GM10266 (cell line): ENCODE data around the gene SMU1.

ENCODE experiments used
- DNase-seq: peaks from one replicate; pipeline ENCODE4 v3.0.0; 2012; ENCODE audit errors: extremely low spot score
- TF ChIP-seq, protein P1 (sequence below): IDR thresholded peaks from 2 replicates; pipeline ENCODE4 v1.5.1; 2012; ENCODE audit warnings: mild to moderate bottlenecking, low read depth; ENCODE audit not compliant: control insufficient read depth, insufficient read depth; ENCODE audit errors: missing control alignments

SMU1 gene

GRCh38 chr9:33044162-33044673, 32.3 kb downstream of the SMU1 start:
- TF ChIP-seq, protein P1, sequence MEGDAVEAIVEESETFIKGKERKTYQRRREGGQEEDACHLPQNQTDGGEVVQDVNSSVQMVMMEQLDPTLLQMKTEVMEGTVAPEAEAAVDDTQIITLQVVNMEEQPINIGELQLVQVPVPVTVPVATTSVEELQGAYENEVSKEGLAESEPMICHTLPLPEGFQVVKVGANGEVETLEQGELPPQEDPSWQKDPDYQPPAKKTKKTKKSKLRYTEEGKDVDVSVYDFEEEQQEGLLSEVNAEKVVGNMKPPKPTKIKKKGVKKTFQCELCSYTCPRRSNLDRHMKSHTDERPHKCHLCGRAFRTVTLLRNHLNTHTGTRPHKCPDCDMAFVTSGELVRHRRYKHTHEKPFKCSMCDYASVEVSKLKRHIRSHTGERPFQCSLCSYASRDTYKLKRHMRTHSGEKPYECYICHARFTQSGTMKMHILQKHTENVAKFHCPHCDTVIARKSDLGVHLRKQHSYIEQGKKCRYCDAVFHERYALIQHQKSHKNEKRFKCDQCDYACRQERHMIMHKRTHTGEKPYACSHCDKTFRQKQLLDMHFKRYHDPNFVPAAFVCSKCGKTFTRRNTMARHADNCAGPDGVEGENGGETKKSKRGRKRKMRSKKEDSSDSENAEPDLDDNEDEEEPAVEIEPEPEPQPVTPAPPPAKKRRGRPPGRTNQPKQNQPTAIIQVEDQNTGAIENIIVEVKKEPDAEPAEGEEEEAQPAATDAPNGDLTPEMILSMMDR = no peak
- DNase-seq = peak; percentile 79

DNA sequence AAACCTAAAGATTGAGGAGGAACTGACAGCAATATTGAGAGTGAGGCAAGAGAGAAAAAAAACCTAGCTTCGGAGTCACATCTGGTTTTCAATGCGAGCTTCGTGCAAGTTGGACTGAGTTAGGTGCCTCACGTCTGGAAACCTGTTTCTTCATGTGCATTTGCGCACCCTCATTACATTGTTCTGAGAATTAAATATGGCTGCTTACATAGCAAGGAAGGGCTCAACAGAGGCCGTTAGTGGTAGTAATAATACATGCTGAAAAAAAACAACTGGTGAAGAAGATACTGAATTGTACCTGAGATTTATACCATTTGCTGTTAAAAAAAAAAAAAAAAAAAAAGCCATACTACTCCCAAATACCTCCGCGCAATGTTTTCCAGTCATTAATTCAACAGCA, 32.8 kb downstream of the SMU1 start:
- DNase-seq = no peak
- TF ChIP-seq, protein P1 = no peak

DNA sequence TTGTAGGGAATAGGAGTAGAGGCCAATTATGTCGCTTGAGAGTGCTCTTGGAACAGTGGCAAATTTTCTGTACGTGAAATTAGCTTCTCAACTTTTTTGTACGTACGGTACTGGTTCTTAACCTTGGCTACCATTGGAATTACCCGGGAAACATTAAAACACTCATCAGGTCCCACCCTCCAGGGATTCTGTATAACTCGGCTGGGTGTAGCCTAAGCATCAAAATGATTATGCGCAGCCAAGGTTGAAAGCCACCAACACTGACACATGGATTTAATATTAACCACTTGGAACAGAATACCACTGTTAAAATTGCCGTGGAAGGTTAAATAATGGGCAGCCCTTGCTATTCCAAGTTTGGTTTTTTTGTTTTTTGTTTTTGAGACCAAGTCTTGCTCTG, 34.0 kb downstream of the SMU1 start:
- DNase-seq = no peak
- TF ChIP-seq, protein P1 = no peak

DNA sequence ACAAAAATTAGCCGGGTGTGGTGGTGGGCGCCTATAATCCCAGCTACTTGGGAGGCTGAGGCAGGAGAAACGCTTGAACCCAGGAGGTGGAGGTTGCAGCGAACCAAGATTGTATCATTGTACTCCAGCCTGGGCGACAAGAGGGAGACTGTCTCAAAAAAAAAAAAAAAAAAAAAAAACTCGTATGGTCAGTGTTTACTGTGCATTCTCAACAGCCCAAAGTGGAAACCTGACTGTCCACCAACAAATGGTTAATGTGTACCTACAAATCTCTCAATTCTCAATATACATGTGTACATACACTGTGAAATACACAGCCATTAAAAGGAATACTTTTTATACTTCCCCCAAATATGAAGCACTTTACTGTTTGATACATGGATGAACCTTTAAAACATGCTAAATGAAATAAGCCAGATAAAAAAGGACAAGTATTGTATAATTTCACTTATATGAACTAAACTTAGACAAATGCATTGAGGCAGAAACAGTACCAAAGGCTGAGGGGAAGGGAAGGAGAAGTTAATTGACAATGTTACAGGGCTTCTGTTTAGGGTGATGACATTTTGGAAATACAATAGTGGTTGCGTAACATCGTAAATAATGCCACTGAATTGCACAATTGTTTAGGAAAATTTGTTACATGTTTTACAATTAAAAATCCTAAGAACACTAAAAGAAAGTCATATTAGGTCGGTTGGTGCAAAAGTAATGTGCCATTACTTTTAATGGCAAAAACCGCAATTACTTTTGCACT, 34.9 kb downstream of the SMU1 start:
- DNase-seq = no peak
- TF ChIP-seq, protein P1 = no peak

- TF ChIP-seq, protein P1 = no peak
- DNase-seq = no peak
These were observed 35.6 kb downstream of the SMU1 start for GRCh38 chr9:33040792-33041431.

DNA sequence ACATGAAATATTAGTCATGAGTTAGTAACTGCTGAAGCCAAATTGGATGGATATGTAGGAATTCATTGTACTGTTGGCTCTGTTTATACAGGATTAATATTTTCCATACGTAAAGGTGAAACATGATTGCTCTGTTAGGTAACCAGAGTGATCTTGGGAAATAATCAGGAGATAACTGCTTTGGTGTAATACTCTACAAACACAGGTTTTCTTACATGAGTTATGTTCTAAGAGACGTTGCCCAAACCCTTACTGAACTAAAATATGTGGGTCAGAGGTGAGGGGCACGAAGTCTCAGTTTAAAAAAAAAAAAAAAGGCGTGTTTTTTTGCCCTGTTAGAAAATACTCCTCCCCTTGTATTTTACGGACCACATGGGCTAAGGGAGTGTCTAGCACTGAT, 43.6 kb downstream of the SMU1 start:
- TF ChIP-seq, protein P1 = no peak
- DNase-seq = no peak

DNA sequence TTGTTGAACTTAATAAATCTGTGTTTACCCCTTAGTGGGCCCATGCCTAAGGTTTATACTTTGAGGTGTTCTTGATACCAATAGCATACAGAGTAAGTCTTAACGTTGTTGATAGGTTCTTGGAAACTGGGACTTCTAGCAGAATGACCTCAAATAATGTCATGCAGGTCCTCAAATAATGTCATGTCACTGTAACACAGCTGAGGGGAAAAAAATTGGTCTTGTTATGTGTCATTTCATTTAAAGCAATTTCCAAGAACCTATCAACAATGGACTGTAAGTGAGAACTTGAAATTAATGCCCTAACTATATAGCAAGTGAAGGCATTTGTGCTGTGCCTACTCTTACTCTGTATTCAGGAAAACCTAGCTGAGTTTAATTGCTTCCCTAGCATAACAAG, 44.2 kb downstream of the SMU1 start:
- TF ChIP-seq, protein P1 = no peak
- no peak for DNase-seq
